HL-60 (cell line): ENCODE measurements around the gene NLRP6.

Source experiments
- DNase-seq, 2 experiments: peaks; one replicate each; pipeline ENCODE4 v3.0.0-alpha.2; 2010 to 2020; ENCODE audit warnings: low read depth in 1 of 2, low spot score in 1 of 2
- H3K27ac ChIP-seq: fragments of 250-450 bp; sonication (Bioruptor Pico); replicated peaks from 2 replicates; pipeline ENCODE4 v1.5.1; 2020; ENCODE audit warnings: mild to moderate bottlenecking, moderate library complexity
- H3K27me3 ChIP-seq: fragments of 250-450 bp; sonication (Bioruptor Pico); 2 replicates; pipeline ENCODE4 v1.5.1; 2021; ENCODE audit warnings: mild to moderate bottlenecking, moderate library complexity; ENCODE audit not compliant: insufficient read depth, poor library complexity, severe bottlenecking
- H3K4me3 ChIP-seq: replicated peaks from 2 replicates; pipeline ENCODE4 v1.5.1; 2011; ENCODE audit warnings: mild to moderate bottlenecking, control low read depth, low read length; ENCODE audit not compliant: insufficient read depth
- CTCF ChIP-seq: IDR thresholded peaks from one replicate; pipeline ENCODE4 v1.5.1; 2011; ENCODE audit warnings: low read length, control low read depth, inconsistent platforms; ENCODE audit not compliant: insufficient read depth
- GABPA ChIP-seq: IDR thresholded peaks from 2 replicates; pipeline ENCODE4 v1.6.1; 2012; ENCODE audit warnings: low read depth
- POLR2AphosphoS5 ChIP-seq: IDR thresholded peaks from 2 replicates; pipeline ENCODE4 v1.6.1; 2012; ENCODE audit warnings: low read depth
- SPI1 ChIP-seq: IDR thresholded peaks from 2 replicates; pipeline ENCODE4 v1.6.1; 2012; ENCODE audit warnings: low read depth, mild to moderate bottlenecking, borderline replicate concordance
- TF ChIP-seq, protein P1 (sequence below): IDR thresholded peaks from 2 replicates; pipeline ENCODE4 v1.6.1; 2012; ENCODE audit warnings: low read depth; ENCODE audit not compliant: insufficient replicate concordance

NLRP6 gene

DNA sequence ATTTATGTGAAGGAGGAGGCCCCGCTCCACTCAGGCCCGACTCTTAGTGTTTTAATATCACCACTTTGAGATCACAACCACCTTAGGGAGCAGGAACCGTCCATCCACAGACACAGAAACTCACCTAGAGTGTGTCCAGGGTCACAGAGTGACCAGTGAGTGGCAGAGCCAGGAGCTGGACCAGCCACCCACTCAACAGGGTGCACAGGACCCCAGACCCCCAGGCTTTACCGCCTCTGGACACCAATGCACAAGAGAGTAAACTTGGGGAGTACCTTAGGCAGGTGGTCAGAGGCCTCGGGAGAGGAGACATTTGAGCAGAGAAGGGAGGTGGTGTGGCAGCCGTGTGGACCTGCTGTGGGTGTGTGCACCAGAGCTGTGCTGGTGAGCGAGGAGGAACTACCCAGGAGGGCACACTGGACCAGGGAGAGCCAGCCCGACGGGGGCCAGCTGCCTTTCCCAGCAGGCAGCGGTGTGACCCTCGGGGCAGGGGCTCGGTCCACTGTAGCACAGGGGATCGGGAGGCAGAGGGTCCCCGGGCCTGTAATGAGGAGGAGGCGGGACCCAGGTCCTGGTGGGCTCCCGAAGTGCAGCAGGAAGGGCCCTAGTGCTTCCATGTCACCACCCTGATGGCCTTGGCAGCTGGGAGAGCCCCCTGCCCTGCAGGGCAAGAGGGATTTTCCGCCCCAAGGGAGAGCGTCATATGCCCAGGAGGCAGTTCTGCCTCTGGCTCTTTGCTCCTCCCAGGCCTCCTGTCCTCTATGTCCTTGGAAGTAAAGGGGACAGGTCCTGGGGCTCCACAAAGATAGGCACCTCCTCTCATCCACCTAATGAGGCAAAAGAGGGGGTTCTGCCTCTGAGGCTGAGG lies 7.5 kb upstream of the NLRP6 start:
- no peak overlapping the region for H3K4me3 ChIP-seq
- DNase-seq, result no peak
- H3K27me3 ChIP-seq, result no peaks in the 10 kb centered on the region
- TF ChIP-seq SPI1 (no peak), GABPA (no peak), POLR2AphosphoS5 (no peak), CTCF (no peak)
- TF ChIP-seq, protein P1, sequence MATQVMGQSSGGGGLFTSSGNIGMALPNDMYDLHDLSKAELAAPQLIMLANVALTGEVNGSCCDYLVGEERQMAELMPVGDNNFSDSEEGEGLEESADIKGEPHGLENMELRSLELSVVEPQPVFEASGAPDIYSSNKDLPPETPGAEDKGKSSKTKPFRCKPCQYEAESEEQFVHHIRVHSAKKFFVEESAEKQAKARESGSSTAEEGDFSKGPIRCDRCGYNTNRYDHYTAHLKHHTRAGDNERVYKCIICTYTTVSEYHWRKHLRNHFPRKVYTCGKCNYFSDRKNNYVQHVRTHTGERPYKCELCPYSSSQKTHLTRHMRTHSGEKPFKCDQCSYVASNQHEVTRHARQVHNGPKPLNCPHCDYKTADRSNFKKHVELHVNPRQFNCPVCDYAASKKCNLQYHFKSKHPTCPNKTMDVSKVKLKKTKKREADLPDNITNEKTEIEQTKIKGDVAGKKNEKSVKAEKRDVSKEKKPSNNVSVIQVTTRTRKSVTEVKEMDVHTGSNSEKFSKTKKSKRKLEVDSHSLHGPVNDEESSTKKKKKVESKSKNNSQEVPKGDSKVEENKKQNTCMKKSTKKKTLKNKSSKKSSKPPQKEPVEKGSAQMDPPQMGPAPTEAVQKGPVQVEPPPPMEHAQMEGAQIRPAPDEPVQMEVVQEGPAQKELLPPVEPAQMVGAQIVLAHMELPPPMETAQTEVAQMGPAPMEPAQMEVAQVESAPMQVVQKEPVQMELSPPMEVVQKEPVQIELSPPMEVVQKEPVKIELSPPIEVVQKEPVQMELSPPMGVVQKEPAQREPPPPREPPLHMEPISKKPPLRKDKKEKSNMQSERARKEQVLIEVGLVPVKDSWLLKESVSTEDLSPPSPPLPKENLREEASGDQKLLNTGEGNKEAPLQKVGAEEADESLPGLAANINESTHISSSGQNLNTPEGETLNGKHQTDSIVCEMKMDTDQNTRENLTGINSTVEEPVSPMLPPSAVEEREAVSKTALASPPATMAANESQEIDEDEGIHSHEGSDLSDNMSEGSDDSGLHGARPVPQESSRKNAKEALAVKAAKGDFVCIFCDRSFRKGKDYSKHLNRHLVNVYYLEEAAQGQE, result no peak
- H3K27ac ChIP-seq, result peak overlapping the region; percentile 99

GRCh38 chr11:271319-271715 lies 6.9 kb upstream of the NLRP6 start:
- Histone ChIP-seq H3K4me3 (no peak overlapping the region), H3K27ac (no peak overlapping the region), H3K27me3 (no peaks in the 10 kb centered on the region)
- DNase-seq, result no peak
- TF ChIP-seq, protein P1, result no peak
- TF ChIP-seq POLR2AphosphoS5, result no peak
- no peak for TF ChIP-seq CTCF
- no peak for TF ChIP-seq GABPA
- TF ChIP-seq SPI1, result no peak

DNA sequence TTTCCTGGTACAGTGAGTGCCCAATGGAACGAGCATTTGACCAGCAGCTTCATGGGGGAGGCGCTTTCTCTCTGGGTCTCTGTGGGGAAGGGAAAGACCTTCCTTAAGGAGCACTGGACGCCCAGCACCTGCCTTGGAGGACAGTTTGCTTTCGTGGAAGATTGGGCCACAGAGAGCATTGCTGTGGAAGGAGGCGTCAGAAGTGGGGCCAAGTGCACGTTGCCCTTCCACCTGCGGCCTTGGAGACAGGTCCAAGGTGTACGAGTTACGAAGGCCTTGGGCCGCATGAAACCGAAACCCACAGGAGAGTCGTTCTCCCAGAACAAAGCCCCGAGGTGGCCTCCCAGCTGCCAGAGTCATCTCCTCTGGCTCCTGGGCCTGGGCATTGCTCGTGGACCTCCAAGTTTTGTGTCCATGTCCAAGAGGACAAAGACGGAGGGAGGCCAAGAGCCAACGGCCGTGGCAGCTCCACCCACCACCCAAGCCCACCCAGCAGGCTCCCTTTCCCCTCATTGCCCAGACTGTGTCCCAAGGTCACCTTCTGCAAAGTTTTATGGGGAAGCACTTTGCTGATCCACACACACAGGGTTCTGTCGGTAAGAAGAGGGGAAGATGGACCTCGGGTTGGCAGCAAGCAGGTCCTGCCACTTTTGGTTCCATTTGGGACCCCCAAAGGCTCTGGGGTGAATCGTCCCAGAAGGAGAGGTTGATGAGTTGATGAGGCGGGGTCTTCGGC lies 5.8 kb upstream of the NLRP6 start:
- no peak for TF ChIP-seq CTCF
- no peak for TF ChIP-seq POLR2AphosphoS5
- no peak for TF ChIP-seq GABPA
- no peak for TF ChIP-seq SPI1
- no peak overlapping the region for H3K27ac ChIP-seq
- no peak for DNase-seq
- H3K27me3 ChIP-seq, result no peaks in the 10 kb centered on the region
- no peak overlapping the region for H3K4me3 ChIP-seq
